PFSK-1 (cell line): ENCODE measurements around the gene TBC1D2.

Experiments
- FOXP2 ChIP-seq: optimal IDR thresholded peaks from 2 replicates; pipeline ENCODE3; 2011; ENCODE audit warnings: borderline replicate concordance, control low read depth, inconsistent platforms; ENCODE audit not compliant: insufficient read depth; ENCODE audit errors: extremely low read length, extremely low read depth
- POLR2AphosphoS5 ChIP-seq: IDR thresholded peaks from 2 replicates; pipeline ENCODE4 v1.6.1; 2012; ENCODE audit warnings: low read depth, mild to moderate bottlenecking, control low read depth, low read length, moderate library complexity
- REST ChIP-seq, 2 experiments: IDR thresholded peaks; 2 replicates each; pipeline versions ENCODE4 v1.6.1 to v1.8.0; 2011 to 2012; ENCODE audit warnings: low read depth in 2 of 2, low read length in 2 of 2, control low read depth in 1 of 2, inconsistent platforms in 1 of 2, mild to moderate bottlenecking in 1 of 2, moderate library complexity in 1 of 2; ENCODE audit not compliant: insufficient read depth in 1 of 2
- SIN3A ChIP-seq: IDR thresholded peaks from 2 replicates; pipeline ENCODE4 v1.6.1; 2012; ENCODE audit warnings: mild to moderate bottlenecking, low read length, moderate library complexity, borderline replicate concordance; ENCODE audit not compliant: insufficient read depth
- TAF1 ChIP-seq: IDR thresholded peaks from 2 replicates; pipeline ENCODE4 v1.6.1; 2012; ENCODE audit warnings: low read length, control low read depth, borderline replicate concordance; ENCODE audit not compliant: insufficient read depth

Gene TBC1D2

GRCh38 chr9:98251551-98251950 lies 3.9 kb downstream of the TBC1D2 start:
- TF ChIP-seq TAF1, result no peak
- TF ChIP-seq FOXP2, result no peak
- TF ChIP-seq REST (IDR thresholded peaks at IDR 0.05; ENCODE audit: insufficient read depth in 1 of 2, low read depth in 2 of 2, low read length in 2 of 2), result no peak
- no peak for TF ChIP-seq SIN3A
- no peak for TF ChIP-seq POLR2AphosphoS5

- no peak for TF ChIP-seq TAF1
- no peak for TF ChIP-seq SIN3A
- TF ChIP-seq FOXP2, result no peak
- TF ChIP-seq POLR2AphosphoS5, result no peak
- TF ChIP-seq REST (IDR thresholded peaks at IDR 0.05; ENCODE audit: insufficient read depth in 1 of 2, low read depth in 2 of 2, low read length in 2 of 2), result no peak
These were observed 5.7 kb downstream of the TBC1D2 start for GRCh38 chr9:98249771-98250170.

- TF ChIP-seq SIN3A (no peak), POLR2AphosphoS5 (no peak), TAF1 (no peak), REST (IDR thresholded peaks at IDR 0.05; ENCODE audit: insufficient read depth in 1 of 2, low read depth in 2 of 2, low read length in 2 of 2) (no peak), FOXP2 (no peak)
These were observed 6.5 kb downstream of the TBC1D2 start for GRCh38 chr9:98248737-98249474.

GRCh38 chr9:98247831-98248657 lies 7.4 kb downstream of the TBC1D2 start:
- TF ChIP-seq FOXP2 (no peak), SIN3A (no peak), REST (IDR thresholded peaks at IDR 0.05; ENCODE audit: insufficient read depth in 1 of 2, low read depth in 2 of 2, low read length in 2 of 2) (no peak), POLR2AphosphoS5 (no peak), TAF1 (no peak)
